Heart left ventricle (tissue), 16 donors: ENCODE results near the gene OR52E8. TPM values are rescaled to one million over a fixed set of nuclear protein-coding genes. Genes with fewer than 3 reads are reported as not detected.

ENCODE experiments used
- ATAC-seq, 4 donors: fragments of 200-7000 bp; cut with Tn5 transposase; one replicate each; pipeline ENCODE4 v1.9.1; 2020 to 2022; ENCODE audit warnings: moderate library complexity in 4 of 4, mild to moderate bottlenecking in 3 of 4, moderate number of reproducible peaks in 1 of 4
- DNase-seq, 5 donors: peaks; one replicate each; pipeline ENCODE4 v3.0.0-alpha.2; 2020
- H3K27ac ChIP-seq, 12 donors: fragments of 200-600 bp; sonication (generic) in 4 of 12; one replicate each; pipeline versions ENCODE4 v1.5.0 to v1.8.0; 2016 to 2022; ENCODE audit warnings: mild to moderate bottlenecking in 2 of 12
- H3K27me3 ChIP-seq, 9 donors: fragments of 200-600 bp; sonication (generic) in 2 of 9; one replicate each; pipeline versions ENCODE4 v1.5.1 to v1.8.0; 2016 to 2022; ENCODE audit warnings: mild to moderate bottlenecking in 3 of 9
- H3K36me3 ChIP-seq, 9 donors: fragments of 200-600 bp; sonication (generic) in 2 of 9; one replicate each; pipeline versions ENCODE4 v1.5.0 to v1.8.0; 2018 to 2022; ENCODE audit warnings: mild to moderate bottlenecking in 2 of 9
- H3K4me1 ChIP-seq, 12 donors: fragments of 200-600 bp; sonication (generic) in 4 of 12; one replicate each; pipeline versions ENCODE4 v1.5.0 to v1.8.0; 2016 to 2022; ENCODE audit warnings: mild to moderate bottlenecking in 3 of 12
- H3K4me3 ChIP-seq, 12 donors: fragments of 200-600 bp; sonication (generic) in 4 of 12; one replicate each; pipeline versions ENCODE4 v1.5.0 to v1.8.0; 2017 to 2022; ENCODE audit warnings: mild to moderate bottlenecking in 9 of 12, moderate library complexity in 4 of 12
- H3K9me3 ChIP-seq, 12 donors: fragments of 200-600 bp; sonication (generic) in 4 of 12; one replicate each; pipeline versions ENCODE4 v1.5.0 to v1.8.0; 2016 to 2022; ENCODE audit warnings: mild to moderate bottlenecking in 1 of 12
- CTCF ChIP-seq, 12 donors: fragments of 200-600 bp; sonication (generic) in 4 of 12; IDR thresholded peaks; one replicate each; pipeline versions ENCODE4 v1.5.0 to v1.8.0; 2018 to 2022; ENCODE audit warnings: antibody characterized with exemption in 12 of 12, mild to moderate bottlenecking in 5 of 12
- POLR2A ChIP-seq, 2 donors: fragments of 450-650 bp; IDR thresholded peaks; one replicate each; pipeline ENCODE4 v1.6.1; 2017; ENCODE audit warnings: antibody characterized with exemption in 2 of 2, mild to moderate bottlenecking in 2 of 2, moderate library complexity in 2 of 2
- WGBS, 4 donors: extraction: QIAGEN DNeasy Blood & Tissue Kit in 2 of 4; methylation state at CpG; one replicate each; pipeline versions ENCODE4 v1.1.5 to v1.1.7; 2013 to 2018; 5-methylcytosine and 5-hydroxymethylcytosine counted together
- intact Hi-C, 10 donors: fragments of 100-400 bp; cut with DNase I; formaldehyde crosslinking; loops; one replicate each; pipeline versions ENCODE4 v1.11.1 to v1.14.2; 2022
- polyA plus RNA-seq, 2 donors: library from polyadenylated mRNA; stranded (reverse); fragments of 200-250 nt; gene quantifications; one replicate each; pipeline ENCODE4 v1.2.3, GENCODE V29; 2013
- total RNA-seq, 9 donors: library from RNA; depleted of rRNA in 2 of 9; stranded (reverse); fragments of >200 nt in 2 of 9; fragmentation: NEBNext Ultra II Directional in 3 of 9; extraction: Animal tissue kit (Norgen Biotek cat#: 25700) in 3 of 9; gene quantifications; one replicate each; pipeline versions ENCODE4 v1.1.0 to v1.2.4, GENCODE V29; 2016 to 2023
- donor health status: ischemic (EF 13 %, LVEDD 7.1; RV severe dilation, severe dysfunction).
- donor health status: healthy with polysubstance abuse.
- donor health status: DM: no; HTN: yes; CAD: no.
- donor health status: DM: no; HTN: no; CAD: no.
- donor health status: ischemic (EF 25% LVEDD 6.9; RV normal size, moderate dysfunction).
- donor health status: ischemic (EF 25% LVEDD 5.7; RV mildly dilated, moderate dysfunction).
- donor health status: healthy.
- donor health status: DM: yes; HTN: yes; CAD: no.
- donor health status: ischemic (EF 35%, LVEDD 5.7; RV mildly dilated, moderate dysfunction).
- donor health status: nonischemic (EF 11% LVEDD 7.7; RV severe dilation, severe dysfunction).
- donor health status: DM: yes; HTN: yes; CAD: no.
- donor health status: PGD.
- donor health status: ischemic (EF 29% LVEDD 5.4; RV normal size, mild dysfunction).
- donor health status: nonischemic (EF 23%, LVEDD 6.1; RV moderate dilation, normal function).

The OR52E8 gene
- total and polyA plus RNA-seq, 11 donors: not detected

GRCh38 chr11:5846701-5847100 lies 10.8 kb downstream of the OR52E8 start:
- ATAC-seq: no peak
- Histone ChIP-seq H3K36me3 (no peaks in the 10 kb centered on the region), H3K27ac (no peak overlapping the region), H3K9me3 (peaks cover 0 to 7% (median 0%) of the 10 kb centered on the region in 12 donors), H3K4me1 (no peaks in the 10 kb centered on the region), H3K4me3 (no peak overlapping the region), H3K27me3 (no peaks in the 10 kb centered on the region)
- TF ChIP-seq POLR2A (IDR thresholded peaks at IDR 0.05): no peak
- no peak for TF ChIP-seq CTCF (IDR thresholded peaks at IDR 0.05)
- DNase-seq: no peak
- intact Hi-C loops: no loop called here
- WGBS, 4 donors: 38 to 57% (median 48%) methylated on average over 1 of the region's 1 CpG

- WGBS, 4 donors: 0 to 77% (median 50%) methylated on average over 1 of the region's 1 CpG
- H3K27me3 ChIP-seq: no peaks in the 10 kb centered on the region
- no peaks in the 10 kb centered on the region for H3K4me1 ChIP-seq
- intact Hi-C loops: no loop called here
- H3K9me3 ChIP-seq: no peaks in the 10 kb centered on the region
- DNase-seq (no peak), ATAC-seq (no peak)
- H3K4me3 ChIP-seq: no peak within 1 kb of the TSS
- no peak within 1 kb of the TSS for H3K27ac ChIP-seq
- no peaks in the 10 kb centered on the region for H3K36me3 ChIP-seq
- TF ChIP-seq CTCF (IDR thresholded peaks at IDR 0.05) (no peak), POLR2A (IDR thresholded peaks at IDR 0.05) (no peak)
Observed at GRCh38 chr11:5841797-5842196, 15.7 kb downstream of the OR52E8 start, which contains the start of gene OR52E6. TSS of gene OR52E6 (minus strand) at chr11:5841897. CDS start at chr11:5841897, 0 bp downstream.

GRCh38 chr11:5837695-5838094 lies 19.8 kb downstream of the OR52E8 start:
- Histone ChIP-seq H3K27ac (no peak overlapping the region), H3K4me3 (no peak overlapping the region), H3K36me3 (no peaks in the 10 kb centered on the region), H3K27me3 (no peaks in the 10 kb centered on the region), H3K9me3 (no peaks in the 10 kb centered on the region), H3K4me1 (no peaks in the 10 kb centered on the region)
- TF ChIP-seq POLR2A (IDR thresholded peaks at IDR 0.05) (no peak), CTCF (IDR thresholded peaks at IDR 0.05) (no peak)
- WGBS, 4 donors: 74 to 97% (median 90%) methylated on average over 2 of the region's 2 CpGs
- no peak for DNase-seq
- ATAC-seq: no peak
- intact Hi-C loops: no loop called here

GRCh38 chr11:5833446-5833845 lies 24.0 kb downstream of the OR52E8 start:
- intact Hi-C loops: no loop called here

More at GRCh38 chr11:5833446-5833845, 24.0 kb downstream of the OR52E8 start:
- Histone ChIP-seq H3K4me3 (no peak overlapping the region), H3K4me1 (no peaks in the 10 kb centered on the region), H3K36me3 (no peaks in the 10 kb centered on the region), H3K27me3 (no peaks in the 10 kb centered on the region), H3K9me3 (no peaks in the 10 kb centered on the region), H3K27ac (no peak overlapping the region)
- DNase-seq (no peak), ATAC-seq (no peak)
- 41 to 55% (median 47%) methylated on average over 2 of the region's 2 CpGs for WGBS, 4 donors
- TF ChIP-seq CTCF (IDR thresholded peaks at IDR 0.05): no peak
- TF ChIP-seq POLR2A (IDR thresholded peaks at IDR 0.05): no peak
